A549 (cell line): Measurements from ENCODE around the gene ABCC1. TPM values are rescaled to one million over a fixed set of nuclear protein-coding genes. Genes with fewer than 3 reads are reported as not detected.

Experiments
- ATAC-seq, 2 experiments: fragments of 200-7000 bp in 1 of 2; fragments of >200 bp in 1 of 2; cut with Nextera tagmentation in 1 of 2; cut with Tn5 transposase in 1 of 2; 3 replicates each; pipeline versions ENCODE4 v1.8.0 to v1.9.1; 2018 to 2020; ENCODE audit warnings: mild to moderate bottlenecking in 1 of 2, moderate library complexity in 1 of 2
- CTCF ChIA-PET: fragments of 300-600 bp; sonication (Branson Sonifier 250); formaldehyde crosslinking; extraction: SDS; loops from one replicate; lab custom pipeline; 2021; ENCODE audit warnings: antibody characterized with exemption, inconsistent platforms; lab: Yijun Ruan, JAX
- POLR2A ChIA-PET: fragments of 350-600 bp; formaldehyde crosslinking; extraction: SDS; loops from one replicate; lab custom pipeline; 2021; ENCODE audit warnings: antibody characterized with exemption, inconsistent platforms; lab: Yijun Ruan, JAX
- DNase-seq, 2 experiments: peaks; one replicate each; pipeline versions ENCODE4 v3.0.0 to v3.0.0-alpha.2; 2011 to 2016; ENCODE audit warnings: low read depth in 1 of 2, low spot score in 1 of 2
- FAIRE-seq: peaks from 2 replicates; lab custom pipeline; 2011; peaks lifted over from hg19 to GRCh38; lab: Jason Lieb, UNC
- H3K27ac ChIP-seq, 2 experiments: fragments of >200 bp; sonication (Bioruptor Twin); formaldehyde crosslinking; 3 replicates each; pipeline ENCODE4 v1.5.1; 2016 to 2017
- H3K4me1 ChIP-seq: fragments of >200 bp; sonication (Bioruptor Twin); formaldehyde crosslinking; 3 replicates; pipeline ENCODE4 v1.6.1; 2016
- H3K4me2 ChIP-seq: fragments of >200 bp; sonication (Bioruptor Twin); formaldehyde crosslinking; 3 replicates; pipeline ENCODE4 v1.6.1; 2016
- H3K4me3 ChIP-seq: fragments of >200 bp; sonication (Bioruptor Twin); formaldehyde crosslinking; 3 replicates; pipeline ENCODE4 v1.5.1; 2016
- H3K9me3 ChIP-seq: fragments of >200 bp; sonication (Bioruptor Twin); formaldehyde crosslinking; 3 replicates; pipeline ENCODE4 v1.6.1; 2016
- CBX8 ChIP-seq: fragments of 200-600 bp; sonication (generic); IDR thresholded peaks from 2 replicates; pipeline ENCODE4 v1.6.1; 2016
- CHD2 ChIP-seq: fragments of 150-350 bp; IDR thresholded peaks from 2 replicates; pipeline ENCODE4 v1.6.1; 2014; ENCODE audit warnings: low read length; ENCODE audit not compliant: partially characterized antibody
- ESRRA ChIP-seq: fragments of 150-350 bp; IDR thresholded peaks from 2 replicates; pipeline ENCODE4 v1.6.1; 2014; ENCODE audit warnings: mild to moderate bottlenecking, low read length, borderline replicate concordance
- FOSB ChIP-seq: fragments of 250-450 bp; sonication (Bioruptor Pico); IDR thresholded peaks from 2 replicates; pipeline ENCODE4 v1.5.0; 2020; ENCODE audit warnings: mild to moderate bottlenecking, moderate library complexity
- FOXS1 ChIP-seq: fragments of 250-450 bp; sonication (Bioruptor Pico); IDR thresholded peaks from 2 replicates; pipeline ENCODE4 v1.5.0; 2020; ENCODE audit warnings: mild to moderate bottlenecking, moderate library complexity
- HDAC2 ChIP-seq: fragments of 200-600 bp; sonication (generic); IDR thresholded peaks from 2 replicates; pipeline ENCODE4 v1.6.1; 2016
- JUNB ChIP-seq: fragments of >200 bp; sonication (Bioruptor Twin); formaldehyde crosslinking; IDR thresholded peaks from 2 replicates; pipeline ENCODE4 v1.6.1; 2016
- KDM1A ChIP-seq: fragments of 200-600 bp; sonication (generic); IDR thresholded peaks from 2 replicates; pipeline ENCODE4 v1.6.1; 2016; ENCODE audit warnings: low read depth, mild to moderate bottlenecking
- MAFK ChIP-seq: fragments of 450-650 bp; IDR thresholded peaks from 2 replicates; pipeline ENCODE4 v1.6.1; 2014; ENCODE audit not compliant: partially characterized antibody
- NFE2L2 ChIP-seq: fragments of 150-350 bp; conservative IDR thresholded peaks from 2 replicates; pipeline ENCODE4 v1.6.1; 2014; ENCODE audit warnings: low read length
- SREBF2 ChIP-seq: fragments of 450-650 bp; IDR thresholded peaks from 2 replicates; pipeline ENCODE4 v1.6.1; 2014; ENCODE audit warnings: mild to moderate bottlenecking, moderate library complexity
- TP53 ChIP-seq: fragments of 250-450 bp; sonication (Bioruptor Pico); IDR thresholded peaks from 2 replicates; pipeline ENCODE4 v1.5.0; 2021; ENCODE audit warnings: mild to moderate bottlenecking, moderate library complexity
- WGBS: methylation state at CpG from one replicate; pipeline ENCODE4 v1.1.6; 2017; ENCODE audit errors: missing lambda C conversion rate; 5-methylcytosine and 5-hydroxymethylcytosine counted together
- polyA plus RNA-seq, 4 experiments: library from polyadenylated mRNA; depleted of rRNA in 3 of 4; stranded (reverse); fragments of >200 nt; fragmentation: RNase III in 1 of 4; extraction: RNeasy Plus Mini Kit Qiagen cat#74134 plus additional on column Dnase treatment in 1 of 4; gene quantifications; 2 replicates in 3 of 4; 3 replicates in 1 of 4; pipeline ENCODE4 v1.2.3, GENCODE V29; 2011 to 2017
- TF ChIP-seq, protein P1 (sequence below): fragments of 150-350 bp; IDR thresholded peaks from 2 replicates; pipeline ENCODE4 v1.6.1; 2014; ENCODE audit warnings: low read depth, mild to moderate bottlenecking, low read length
- TF ChIP-seq, protein P2 (sequence below): fragments of 450-650 bp; IDR thresholded peaks from 2 replicates; pipeline ENCODE4 v1.6.1; 2014; ENCODE audit warnings: antibody characterized with exemption
- TF ChIP-seq, protein P3 (sequence below): fragments of >200 bp; sonication (Bioruptor Twin); formaldehyde crosslinking; IDR thresholded peaks from 3 replicates; pipeline ENCODE4 v1.6.1; 2016

ABCC1 gene
- polyA plus RNA-seq, 2 of the 4 experiments (the other 2 are of a cell fraction), result 56.5 to 93.8 TPM

DNA sequence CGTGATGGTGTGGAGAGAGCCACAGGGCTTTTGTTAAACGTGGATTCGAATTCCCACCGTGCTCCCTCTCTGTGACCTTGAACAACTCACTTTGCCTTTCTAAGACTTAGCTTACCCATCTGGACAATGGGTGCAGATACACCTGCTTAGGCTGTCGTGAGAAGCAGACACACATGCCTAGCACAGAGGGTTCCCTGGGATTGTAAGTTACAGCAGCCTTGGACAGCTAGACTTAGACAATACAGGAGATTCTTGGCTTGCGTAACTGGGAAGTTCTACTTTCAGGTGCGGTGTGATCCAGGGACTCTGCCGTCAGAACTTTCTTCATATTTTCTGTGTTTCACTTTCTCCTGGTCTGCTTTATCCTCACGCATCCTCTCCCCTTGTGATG is 127.0 kb downstream of the ABCC1 start (continued):
- TF ChIP-seq TP53 (CRISPR knock-in tag) (no peak), ESRRA (0 out of 2 replicates have a peak, but pooled peaks have one; percentile 66), SREBF2 (no peak), NFE2L2 (no peak), FOXS1 (CRISPR knock-in tag) (no peak), CHD2 (no peak)
- TF ChIP-seq, protein P1, sequence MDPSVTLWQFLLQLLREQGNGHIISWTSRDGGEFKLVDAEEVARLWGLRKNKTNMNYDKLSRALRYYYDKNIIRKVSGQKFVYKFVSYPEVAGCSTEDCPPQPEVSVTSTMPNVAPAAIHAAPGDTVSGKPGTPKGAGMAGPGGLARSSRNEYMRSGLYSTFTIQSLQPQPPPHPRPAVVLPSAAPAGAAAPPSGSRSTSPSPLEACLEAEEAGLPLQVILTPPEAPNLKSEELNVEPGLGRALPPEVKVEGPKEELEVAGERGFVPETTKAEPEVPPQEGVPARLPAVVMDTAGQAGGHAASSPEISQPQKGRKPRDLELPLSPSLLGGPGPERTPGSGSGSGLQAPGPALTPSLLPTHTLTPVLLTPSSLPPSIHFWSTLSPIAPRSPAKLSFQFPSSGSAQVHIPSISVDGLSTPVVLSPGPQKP, result no peak
- TF ChIP-seq, all 56 proteins: peak for 3

DNA sequence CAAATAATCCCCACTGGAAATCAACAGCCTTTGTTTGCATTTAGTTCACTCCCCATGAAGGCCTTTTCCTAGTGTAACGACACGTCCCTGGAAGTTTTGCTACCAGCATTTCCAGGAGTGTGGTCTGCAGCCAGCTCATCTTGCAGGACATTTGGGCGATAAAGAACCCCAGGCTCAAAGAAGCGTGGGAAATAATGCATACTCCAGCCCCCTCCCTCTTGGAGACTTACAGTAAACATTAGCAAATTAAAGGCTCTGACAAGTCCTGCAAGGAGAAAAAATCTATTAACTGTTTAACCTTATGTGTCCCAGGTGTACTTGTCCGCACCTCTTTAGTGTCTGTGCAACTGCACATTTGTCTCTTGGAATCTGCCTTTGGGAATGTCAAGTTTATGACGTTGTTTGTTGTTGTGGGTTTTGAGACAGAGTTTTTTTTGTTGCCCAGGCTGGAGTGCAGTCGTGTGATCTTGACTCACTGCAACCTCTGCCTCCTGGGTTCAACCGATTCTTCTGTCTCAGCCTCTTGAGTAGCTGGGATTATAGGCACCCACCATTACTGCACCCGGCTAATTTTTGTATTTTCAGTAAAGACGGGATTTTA is 131.1 kb downstream of the ABCC1 start:
- H3K4me2 ChIP-seq, result no peak overlapping the region
- ATAC-seq (no peak), FAIRE-seq (peak; percentile 13), DNase-seq (no peak)
- ChIA-PET POLR2A (no interaction called here), CTCF (interaction anchor here (0.9 to 1.1 kb wide), 3 partner anchors 16 to 303 kb away, joined by 3 to 4 read pairs (median 3); no protein-coding TSS in a partner anchor)
- TF ChIP-seq, protein P1, result no peak
- TF ChIP-seq, protein P2, sequence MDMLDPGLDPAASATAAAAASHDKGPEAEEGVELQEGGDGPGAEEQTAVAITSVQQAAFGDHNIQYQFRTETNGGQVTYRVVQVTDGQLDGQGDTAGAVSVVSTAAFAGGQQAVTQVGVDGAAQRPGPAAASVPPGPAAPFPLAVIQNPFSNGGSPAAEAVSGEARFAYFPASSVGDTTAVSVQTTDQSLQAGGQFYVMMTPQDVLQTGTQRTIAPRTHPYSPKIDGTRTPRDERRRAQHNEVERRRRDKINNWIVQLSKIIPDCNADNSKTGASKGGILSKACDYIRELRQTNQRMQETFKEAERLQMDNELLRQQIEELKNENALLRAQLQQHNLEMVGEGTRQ, result no peak
- H3K4me1 ChIP-seq, result peaks cover 7% of the 10 kb centered on the region; the same call in 2 of the 3 replicates
- H3K9me3 ChIP-seq, result peaks cover 10% of the 10 kb centered on the region
- 80% methylated on average over 10 of the region's 10 CpGs for whole genome bisulfite sequencing
- no peak overlapping the region for H3K27ac ChIP-seq
- H3K4me3 ChIP-seq, result no peak overlapping the region

DNA sequence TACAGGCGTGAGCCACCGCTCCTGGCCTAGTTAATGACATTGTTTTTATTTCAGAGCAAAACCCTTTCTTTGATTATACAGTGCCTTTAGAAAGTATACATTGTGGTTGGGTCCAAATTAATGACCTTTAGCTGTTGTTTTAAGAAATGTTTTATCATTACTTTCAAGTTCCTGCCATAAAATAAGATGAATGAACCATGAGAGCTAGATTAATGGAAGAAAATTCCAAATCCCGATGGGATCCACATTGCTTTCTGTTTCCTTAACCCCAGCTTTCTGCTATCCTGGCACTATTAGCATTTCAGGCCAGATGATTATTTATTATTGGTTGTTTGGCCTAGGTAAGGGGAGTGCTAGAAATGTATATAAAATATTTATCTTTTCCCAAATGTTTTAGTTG is 131.7 kb downstream of the ABCC1 start:
- no peak for FAIRE-seq
- ChIA-PET POLR2A (no interaction called here), CTCF (no interaction called here)
- DNase-seq, result no peak
- H3K9me3 ChIP-seq, result peaks cover 10% of the 10 kb centered on the region
- H3K4me1 ChIP-seq, result peaks cover under 1% of the 10 kb centered on the region; the same call in 1 of the 3 replicates
- WGBS, result 88% methylated on average over 3 of the region's 3 CpGs
- no peak overlapping the region for H3K4me3 ChIP-seq
- H3K27ac ChIP-seq, result no peak overlapping the region
- ATAC-seq, result no peak
- H3K4me2 ChIP-seq, result no peak overlapping the region
- TF ChIP-seq HDAC2 (no peak), SREBF2 (no peak), KDM1A (no peak), JUNB (no peak), FOSB (CRISPR knock-in tag) (no peak)
- TF ChIP-seq, protein P3, sequence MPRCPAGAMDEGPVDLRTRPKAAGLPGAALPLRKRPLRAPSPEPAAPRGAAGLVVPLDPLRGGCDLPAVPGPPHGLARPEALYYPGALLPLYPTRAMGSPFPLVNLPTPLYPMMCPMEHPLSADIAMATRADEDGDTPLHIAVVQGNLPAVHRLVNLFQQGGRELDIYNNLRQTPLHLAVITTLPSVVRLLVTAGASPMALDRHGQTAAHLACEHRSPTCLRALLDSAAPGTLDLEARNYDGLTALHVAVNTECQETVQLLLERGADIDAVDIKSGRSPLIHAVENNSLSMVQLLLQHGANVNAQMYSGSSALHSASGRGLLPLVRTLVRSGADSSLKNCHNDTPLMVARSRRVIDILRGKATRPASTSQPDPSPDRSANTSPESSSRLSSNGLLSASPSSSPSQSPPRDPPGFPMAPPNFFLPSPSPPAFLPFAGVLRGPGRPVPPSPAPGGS, result no peak
- TF ChIP-seq, all 56 proteins: peak for 0

DNA sequence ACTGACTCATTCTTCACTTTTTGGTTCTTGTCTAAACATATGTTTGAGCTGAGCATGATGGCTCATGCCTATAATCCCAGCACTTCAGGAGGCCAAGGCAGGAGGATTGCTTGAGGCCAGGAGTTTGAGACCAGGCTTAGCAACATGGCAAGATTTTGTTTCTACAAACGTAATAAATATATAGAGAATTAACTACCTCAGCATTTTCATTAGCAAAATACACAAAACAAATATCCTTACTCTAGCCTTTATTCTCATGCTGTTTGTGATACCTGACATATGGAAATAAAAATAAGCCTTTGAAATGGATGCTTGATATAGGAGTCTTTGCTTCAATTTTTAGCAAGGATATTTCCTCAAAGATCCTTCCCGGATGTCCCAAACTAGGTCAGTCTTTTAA is 132.8 kb downstream of the ABCC1 start:
- no peak for ATAC-seq
- ChIA-PET CTCF (no interaction called here), POLR2A (no interaction called here)
- H3K9me3 ChIP-seq, result peaks cover 10% of the 10 kb centered on the region
- no peak for TF ChIP-seq CBX8
- peak; percentile 74 for TF ChIP-seq MAFK
- no peak overlapping the region for H3K27ac ChIP-seq
- H3K4me1 ChIP-seq, result no peaks in the 10 kb centered on the region
- WGBS, result 97% methylated on average over 2 of the region's 2 CpGs
- no peak for DNase-seq
- FAIRE-seq, result no peak
- H3K4me2 ChIP-seq, result no peak overlapping the region
- H3K4me3 ChIP-seq, result no peak overlapping the region
